Neuronal stem cell (in vitro differentiated cells): ENCODE data around the gene CMYA5.

ENCODE experiments used
- DNase-seq: peaks from one replicate; pipeline ENCODE4 v3.0.0-alpha.2; 2013; ENCODE audit warnings: low spot score
- H2AFZ ChIP-seq: one replicate; pipeline ENCODE4 v1.6.1; 2013; ENCODE audit warnings: mild to moderate bottlenecking, low read length, inconsistent platforms
- H2AK5ac ChIP-seq: 2 replicates; pipeline ENCODE4 v1.6.1; 2013; ENCODE audit warnings: low read depth, mild to moderate bottlenecking, inconsistent platforms, low read length, moderate library complexity, mixed read lengths
- H2BK120ac ChIP-seq: 2 replicates; pipeline ENCODE4 v1.6.1; 2013; ENCODE audit warnings: low read depth, mild to moderate bottlenecking, inconsistent platforms, low read length, moderate library complexity, mixed read lengths
- H2BK12ac ChIP-seq: one replicate; pipeline ENCODE4 v1.6.1; 2013; ENCODE audit warnings: low read length, inconsistent platforms
- H2BK15ac ChIP-seq: 2 replicates; pipeline ENCODE4 v1.6.1; 2013; ENCODE audit warnings: mild to moderate bottlenecking, low read length, inconsistent platforms, mixed read lengths
- H2BK5ac ChIP-seq: one replicate; pipeline ENCODE4 v1.6.1; 2013; ENCODE audit warnings: inconsistent platforms, mild to moderate bottlenecking, low read length, moderate library complexity
- H3K14ac ChIP-seq: one replicate; pipeline ENCODE4 v1.6.1; 2013; ENCODE audit warnings: low read length, inconsistent platforms
- H3K18ac ChIP-seq: 2 replicates; pipeline ENCODE4 v1.6.1; 2013; ENCODE audit warnings: low read length, inconsistent platforms
- H3K23ac ChIP-seq: 2 replicates; pipeline ENCODE4 v1.6.1; 2013; ENCODE audit warnings: low read depth, mild to moderate bottlenecking, mixed read lengths, low read length, inconsistent platforms; ENCODE audit not compliant: poor library complexity
- H3K27ac ChIP-seq: replicated peaks from 3 replicates; pipeline ENCODE4 v1.5.1; 2013; ENCODE audit warnings: low read length, inconsistent platforms
- H3K27me3 ChIP-seq, 3 experiments: 2 replicates each; pipeline ENCODE4 v1.6.1; 2013; ENCODE audit warnings: low read length in 3 of 3, mild to moderate bottlenecking in 2 of 3, inconsistent platforms in 1 of 3, low read depth in 1 of 3, mixed read lengths in 1 of 3, moderate library complexity in 1 of 3; ENCODE audit not compliant: control insufficient read depth in 3 of 3, insufficient read depth in 3 of 3
- H3K36me3 ChIP-seq, 2 donors: replicated peaks in 1 of 2; 2 replicates each; pipeline ENCODE4 v1.6.1; 2013; ENCODE audit warnings: low read length in 2 of 2; ENCODE audit not compliant: control insufficient read depth in 2 of 2, insufficient read depth in 2 of 2
- H3K4ac ChIP-seq: 2 replicates; pipeline ENCODE4 v1.6.1; 2013; ENCODE audit warnings: inconsistent platforms, mild to moderate bottlenecking, low read length, moderate library complexity
- H3K4me1 ChIP-seq, 2 donors: 1 replicate in 1 of 2; 2 replicates in 1 of 2; pipeline ENCODE4 v1.6.1; 2013; ENCODE audit warnings: low read length in 2 of 2, low read depth in 1 of 2; ENCODE audit not compliant: control insufficient read depth in 2 of 2, insufficient read depth in 1 of 2
- H3K4me2 ChIP-seq: one replicate; pipeline ENCODE4 v1.6.1; 2013; ENCODE audit warnings: mild to moderate bottlenecking, low read length, inconsistent platforms; ENCODE audit not compliant: insufficient read depth, poor library complexity, severe bottlenecking
- H3K4me3 ChIP-seq, 2 donors: 2 replicates each; pipeline ENCODE4 v1.5.1; 2013; ENCODE audit warnings: low read length in 2 of 2, mild to moderate bottlenecking in 2 of 2, inconsistent platforms in 1 of 2, moderate library complexity in 1 of 2
- H3K79me1 ChIP-seq: one replicate; pipeline ENCODE4 v1.6.1; 2013; ENCODE audit warnings: low read depth, mild to moderate bottlenecking, inconsistent platforms, low read length, moderate library complexity
- H3K9ac ChIP-seq: one replicate; pipeline ENCODE4 v1.6.1; 2013; ENCODE audit warnings: mild to moderate bottlenecking, low read depth, low read length, inconsistent platforms; ENCODE audit not compliant: poor library complexity
- H3K9me3 ChIP-seq, 2 donors: replicated peaks in 1 of 2; 2 replicates each; pipeline versions ENCODE3 to v1.6.1; 2013; ENCODE audit warnings: low read length in 2 of 2, mild to moderate bottlenecking in 2 of 2, inconsistent platforms in 1 of 2, low read depth in 1 of 2, mixed read lengths in 1 of 2, moderate library complexity in 1 of 2; ENCODE audit not compliant: control insufficient read depth in 2 of 2, insufficient read depth in 1 of 2
- H4K8ac ChIP-seq: one replicate; pipeline ENCODE4 v1.6.1; 2013; ENCODE audit warnings: low read depth, mild to moderate bottlenecking, inconsistent platforms, low read length, moderate library complexity
- H4K91ac ChIP-seq: one replicate; pipeline ENCODE4 v1.6.1; 2013; ENCODE audit warnings: low read length, low read depth, mild to moderate bottlenecking, inconsistent platforms; ENCODE audit not compliant: poor library complexity
- WGBS, 2 donors: extraction: QIAGEN DNeasy Blood & Tissue Kit; methylation state at CpG; one replicate each; pipeline ENCODE4 v1.1.7; 2013; ENCODE audit warnings: missing lambda C conversion rate in 2 of 2, mixed read lengths in 1 of 2; ENCODE audit not compliant: insufficient read length in 2 of 2, insufficient replicate concordance in 1 of 2; ENCODE audit errors: extremely low coverage in 2 of 2; 5-methylcytosine and 5-hydroxymethylcytosine counted together

Gene CMYA5

DNA sequence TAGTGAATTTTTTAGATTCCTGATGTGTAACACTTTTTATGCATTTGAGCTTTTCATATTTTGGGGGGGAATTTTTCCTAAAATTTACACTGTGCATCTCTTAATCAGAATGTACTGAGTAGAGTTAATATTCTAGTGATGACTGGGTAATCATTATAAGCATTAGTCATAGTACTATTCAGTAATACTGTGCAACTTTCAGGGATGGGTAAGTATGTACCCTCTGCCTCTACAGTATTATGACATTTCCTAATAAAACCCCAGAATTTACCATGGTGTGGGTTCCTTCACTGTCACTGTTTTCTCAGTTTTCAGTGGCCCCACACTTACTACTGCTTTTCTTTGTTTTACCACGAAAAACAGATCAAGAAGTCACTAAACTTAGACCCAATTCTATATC is 2.8 kb upstream of the CMYA5 start:
- Histone ChIP-seq H3K23ac (no peak overlapping the region), H3K4ac (no peak overlapping the region), H2BK120ac (no peak overlapping the region), H2BK12ac (no peak overlapping the region), H3K27ac (no peak overlapping the region), H3K4me1 (peaks cover 0 to 7% of the 10 kb centered on the region in 2 donors), H3K9me3 (peaks cover 0 to 3% of the 10 kb centered on the region in 2 donors), H3K18ac (no peak overlapping the region), H3K27me3 (peaks cover 0 to 7% (median 0%) of the 10 kb centered on the region in 3 experiments), H3K79me1 (peaks cover 2% of the 10 kb centered on the region), H3K4me3 (no peak overlapping the region), H2AFZ (no peak overlapping the region), H2AK5ac (no peak overlapping the region), H3K4me2 (no peak overlapping the region), H4K8ac (no peak overlapping the region), H4K91ac (no peak overlapping the region), H3K36me3 (peaks cover 3 to 60% of the 10 kb centered on the region in 2 donors), H2BK5ac (no peak overlapping the region), H3K9ac (no peak overlapping the region), H2BK15ac (no peak overlapping the region), H3K14ac (no peak overlapping the region)
- WGBS, 2 donors = no CpG with 5 or more reads among the region's 1 CpG
- DNase-seq = no peak

DNA sequence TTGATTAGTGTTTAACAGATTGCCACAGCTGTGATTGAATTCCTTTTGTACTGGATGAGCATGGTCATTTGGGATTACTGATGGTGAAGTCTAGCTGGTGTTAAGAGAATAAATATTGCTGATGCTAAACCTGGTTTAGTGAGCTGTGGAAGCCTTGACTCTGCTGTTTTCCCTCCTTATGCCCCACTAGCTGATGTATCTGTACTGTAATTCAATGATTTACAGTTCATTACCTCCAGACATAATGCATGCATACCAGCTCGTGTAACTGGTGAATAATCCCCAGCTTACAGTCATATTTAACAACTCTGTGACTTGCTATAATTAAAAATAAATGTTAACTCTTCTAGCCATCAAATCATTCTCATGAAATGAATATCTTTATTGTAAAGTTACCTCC is 1.7 kb upstream of the CMYA5 start:
- peaks cover 0 to 7% (median 0%) of the 10 kb centered on the region in 3 experiments for H3K27me3 ChIP-seq
- H3K4me2 ChIP-seq = no peak overlapping the region
- no peak overlapping the region for H3K18ac ChIP-seq
- H3K14ac ChIP-seq = no peak overlapping the region
- peaks cover 3 to 49% of the 10 kb centered on the region in 2 donors for H3K36me3 ChIP-seq
- no peak overlapping the region for H2AFZ ChIP-seq
- H2AK5ac ChIP-seq = no peak overlapping the region
- no peak overlapping the region for H4K91ac ChIP-seq
- no peak overlapping the region for H3K4me3 ChIP-seq
- H3K4ac ChIP-seq = no peak overlapping the region
- no peak overlapping the region for H2BK120ac ChIP-seq
- no peak overlapping the region for H3K27ac ChIP-seq
- H2BK5ac ChIP-seq = no peak overlapping the region
- no peak overlapping the region for H3K9ac ChIP-seq
- peaks cover 2% of the 10 kb centered on the region for H3K79me1 ChIP-seq
- no peak overlapping the region for H4K8ac ChIP-seq
- WGBS, 2 donors = no CpG with 5 or more reads among the region's 1 CpG
- DNase-seq = no peak
- H3K9me3 ChIP-seq = peaks cover 0 to 3% of the 10 kb centered on the region in 2 donors
- H3K23ac ChIP-seq = no peak overlapping the region
- H3K4me1 ChIP-seq = peaks cover 0 to 7% of the 10 kb centered on the region in 2 donors
- no peak overlapping the region for H2BK12ac ChIP-seq
- no peak overlapping the region for H2BK15ac ChIP-seq

DNA sequence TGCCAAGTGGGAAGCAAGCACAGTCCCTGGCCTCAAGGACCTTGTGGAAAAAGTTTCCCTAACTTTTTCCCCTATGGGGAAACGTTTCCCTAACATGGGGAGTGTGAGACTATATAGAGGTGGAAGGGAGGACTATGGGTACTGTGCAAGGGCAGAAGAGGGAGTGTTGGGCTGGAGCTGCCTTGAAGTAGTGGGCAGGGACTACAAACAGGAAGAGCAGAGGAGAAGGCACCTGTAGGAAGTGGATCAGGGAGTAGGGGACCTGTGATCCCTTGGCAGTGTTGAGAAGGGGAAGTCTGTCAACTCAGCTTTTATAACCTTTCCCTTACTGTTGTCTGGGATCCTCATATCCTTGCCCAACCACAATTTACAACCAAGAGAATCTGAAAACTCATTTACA is 1.4 kb downstream of the CMYA5 start:
- H3K4me2 ChIP-seq = no peak overlapping the region
- H3K4me3 ChIP-seq = no peak overlapping the region
- H3K36me3 ChIP-seq = peaks cover 0 to 22% of the 10 kb centered on the region in 2 donors
- no peak overlapping the region for H2AK5ac ChIP-seq
- H4K8ac ChIP-seq = no peak overlapping the region
- DNase-seq = no peak
- no peaks in the 10 kb centered on the region for H3K79me1 ChIP-seq
- H2BK15ac ChIP-seq = no peak overlapping the region
- H3K23ac ChIP-seq = no peak overlapping the region
- H3K4me1 ChIP-seq = peaks cover 0 to 7% of the 10 kb centered on the region in 2 donors
- H2BK5ac ChIP-seq = no peak overlapping the region
- no peak overlapping the region for H2AFZ ChIP-seq
- H3K4ac ChIP-seq = no peak overlapping the region
- H3K27me3 ChIP-seq = peaks cover 0 to 7% (median 0%) of the 10 kb centered on the region in 3 experiments
- no peak overlapping the region for H3K14ac ChIP-seq
- H2BK12ac ChIP-seq = no peak overlapping the region
- no peak overlapping the region for H3K9ac ChIP-seq
- WGBS, 2 donors = no CpG with 5 or more reads among the region's 1 CpG
- H3K27ac ChIP-seq = no peak overlapping the region
- no peak overlapping the region for H2BK120ac ChIP-seq
- H3K18ac ChIP-seq = no peak overlapping the region
- peaks cover 0 to 2% of the 10 kb centered on the region in 2 donors for H3K9me3 ChIP-seq
- H4K91ac ChIP-seq = no peak overlapping the region

DNA sequence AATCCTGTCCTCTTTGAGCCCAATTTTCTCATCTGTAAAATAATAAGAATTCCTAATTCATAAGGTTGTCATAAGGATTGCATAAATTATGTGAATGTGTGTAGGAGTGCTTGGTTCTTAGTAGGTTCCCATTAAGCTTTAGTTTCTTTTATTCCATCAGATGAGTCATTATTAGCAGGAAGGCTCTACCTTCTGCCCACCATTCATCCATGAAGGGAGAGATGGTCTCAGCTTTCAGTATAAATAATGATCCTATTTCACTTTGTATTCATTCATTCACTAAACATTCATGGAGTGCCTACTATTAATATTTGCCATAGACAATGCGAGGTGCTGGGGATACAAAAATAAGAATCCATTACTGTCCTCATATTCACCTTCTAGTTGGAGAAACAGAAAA is 3.0 kb downstream of the CMYA5 start:
- DNase-seq = no peak
- H3K23ac ChIP-seq = no peak overlapping the region
- H3K36me3 ChIP-seq = peaks cover 0 to 9% of the 10 kb centered on the region in 2 donors
- H3K9ac ChIP-seq = no peak overlapping the region
- H2BK5ac ChIP-seq = no peak overlapping the region
- H3K18ac ChIP-seq = no peak overlapping the region
- peaks cover 0 to 7% of the 10 kb centered on the region in 2 donors for H3K4me1 ChIP-seq
- H2BK12ac ChIP-seq = no peak overlapping the region
- H3K4ac ChIP-seq = no peak overlapping the region
- no peak overlapping the region for H3K4me2 ChIP-seq
- H2AK5ac ChIP-seq = no peak overlapping the region
- H2BK15ac ChIP-seq = no peak overlapping the region
- H3K27ac ChIP-seq = no peak overlapping the region
- H4K91ac ChIP-seq = no peak overlapping the region
- H3K79me1 ChIP-seq = no peaks in the 10 kb centered on the region
- H3K9me3 ChIP-seq = peaks cover 0 to 2% of the 10 kb centered on the region in 2 donors
- no peak overlapping the region for H3K14ac ChIP-seq
- H2BK120ac ChIP-seq = no peak overlapping the region
- H4K8ac ChIP-seq = no peak overlapping the region
- no peak overlapping the region for H2AFZ ChIP-seq
- no CpG with 5 or more reads among the region's 1 CpG for WGBS, 2 donors
- no peak overlapping the region for H3K4me3 ChIP-seq
- H3K27me3 ChIP-seq = peaks cover 0 to 7% (median 0%) of the 10 kb centered on the region in 3 experiments
